Measurements from ENCODE around the gene VSTM5. TPM values are rescaled to one million over a fixed set of nuclear protein-coding genes. Genes with fewer than 3 reads are reported as not detected.
A peak's percentile ranks its signal among the peaks of the same experiment; 100 is the strongest.

VSTM5 gene
- total and polyA plus RNA-seq, 7 donors, result 0.01 to 0.26 (median 0.01) TPM; not detected in 4

GRCh38 chr11:93796441-93797231, 53.8 kb downstream of the VSTM5 start:
- H3K4me1 ChIP-seq, result no peaks in the 10 kb centered on the region
- H3K4me3 ChIP-seq, result no peak overlapping the region
- TF ChIP-seq, protein P1, sequence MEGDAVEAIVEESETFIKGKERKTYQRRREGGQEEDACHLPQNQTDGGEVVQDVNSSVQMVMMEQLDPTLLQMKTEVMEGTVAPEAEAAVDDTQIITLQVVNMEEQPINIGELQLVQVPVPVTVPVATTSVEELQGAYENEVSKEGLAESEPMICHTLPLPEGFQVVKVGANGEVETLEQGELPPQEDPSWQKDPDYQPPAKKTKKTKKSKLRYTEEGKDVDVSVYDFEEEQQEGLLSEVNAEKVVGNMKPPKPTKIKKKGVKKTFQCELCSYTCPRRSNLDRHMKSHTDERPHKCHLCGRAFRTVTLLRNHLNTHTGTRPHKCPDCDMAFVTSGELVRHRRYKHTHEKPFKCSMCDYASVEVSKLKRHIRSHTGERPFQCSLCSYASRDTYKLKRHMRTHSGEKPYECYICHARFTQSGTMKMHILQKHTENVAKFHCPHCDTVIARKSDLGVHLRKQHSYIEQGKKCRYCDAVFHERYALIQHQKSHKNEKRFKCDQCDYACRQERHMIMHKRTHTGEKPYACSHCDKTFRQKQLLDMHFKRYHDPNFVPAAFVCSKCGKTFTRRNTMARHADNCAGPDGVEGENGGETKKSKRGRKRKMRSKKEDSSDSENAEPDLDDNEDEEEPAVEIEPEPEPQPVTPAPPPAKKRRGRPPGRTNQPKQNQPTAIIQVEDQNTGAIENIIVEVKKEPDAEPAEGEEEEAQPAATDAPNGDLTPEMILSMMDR (IDR thresholded peaks at IDR 0.05), result no peak
- intact Hi-C loops (cut with DNase I), result loop anchor here (5.0 to 10.0 kb wide), 3 partner anchors 39 to 1168 kb away; no protein-coding TSS in a partner anchor
- no peak for DNase-seq
- peaks cover 10 to 100% of the 10 kb centered on the region in 2 donors for H3K36me3 ChIP-seq (ENCODE audit: insufficient read depth in 1 of 2, low read depth in 1 of 2)
- 91 to 96% (median 92%) methylated on average over 6 of the region's 6 CpGs for WGBS, 3 donors
- H3K27ac ChIP-seq, result no peak overlapping the region
- H3K27me3 ChIP-seq (ENCODE audit: insufficient read depth in 3 of 3, low read length in 2 of 3), result no peaks in the 10 kb centered on the region
- H3K9me3 ChIP-seq, result no peaks in the 10 kb centered on the region
- ATAC-seq, result no peak

DNA sequence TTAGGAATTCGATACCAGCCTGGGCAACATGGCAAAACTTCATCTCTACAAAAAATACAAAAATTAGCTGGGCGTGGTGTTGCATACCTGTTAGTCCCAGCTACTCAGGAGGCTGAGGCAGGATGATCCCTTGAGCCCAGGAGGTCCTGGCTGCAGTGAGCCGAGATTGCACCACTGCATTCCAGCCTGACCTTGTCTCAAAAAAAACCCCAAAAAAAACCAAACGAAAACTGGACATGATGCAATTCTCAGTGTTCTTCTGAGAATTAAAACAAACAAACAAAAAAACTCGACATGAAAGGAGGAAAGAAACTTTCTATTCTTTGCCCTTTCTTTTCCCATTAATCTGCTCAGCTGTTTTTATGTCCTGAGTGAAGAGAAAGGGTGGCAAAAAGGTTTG, 58.9 kb downstream of the VSTM5 start:
- Histone ChIP-seq H3K27ac (no peak overlapping the region), H3K4me1 (peaks cover 14% of the 10 kb centered on the region), H3K27me3 (ENCODE audit: insufficient read depth in 3 of 3, low read length in 2 of 3) (no peaks in the 10 kb centered on the region), H3K4me3 (no peak overlapping the region), H3K36me3 (ENCODE audit: insufficient read depth in 1 of 2, low read depth in 1 of 2) (peaks cover 13 to 92% of the 10 kb centered on the region in 2 donors), H3K9me3 (no peaks in the 10 kb centered on the region)
- TF ChIP-seq, protein P1 (IDR thresholded peaks at IDR 0.05), result no peak
- DNase-seq, result no peak
- intact Hi-C loops (cut with DNase I), result loop anchor here in 1 of 2 donors (5.0 to 10.0 kb wide), 3 partner anchors 94 to 1173 kb away; no protein-coding TSS in a partner anchor
- 86 to 92% (median 90%) methylated on average over 5 of the region's 5 CpGs for WGBS, 3 donors
- ATAC-seq, result no peak

DNA sequence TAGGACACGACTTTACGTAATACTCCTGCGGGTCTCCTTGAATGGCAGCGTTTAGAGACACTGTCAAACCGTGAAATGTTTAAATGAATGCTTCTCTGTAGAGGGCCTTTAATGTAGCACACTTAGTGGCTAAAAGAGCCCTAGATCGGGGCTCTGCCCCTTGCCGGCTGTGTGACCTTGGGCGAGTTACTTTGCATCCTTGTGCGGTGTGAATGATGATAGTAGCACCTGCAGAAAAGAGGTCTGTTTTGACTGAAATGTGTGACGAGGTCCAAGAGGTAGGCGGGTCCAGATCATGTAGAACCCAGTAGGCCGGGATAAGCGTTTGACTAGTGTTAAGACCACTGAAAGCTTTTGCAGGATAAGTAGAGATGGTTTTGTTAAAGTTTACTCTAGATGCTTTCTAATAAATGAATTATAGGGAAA, 65.5 kb downstream of the VSTM5 start:
- Histone ChIP-seq H3K36me3 (ENCODE audit: insufficient read depth in 1 of 2, low read depth in 1 of 2) (peaks cover 0 to 26% of the 10 kb centered on the region in 2 donors), H3K4me1 (peaks cover 33% of the 10 kb centered on the region), H3K27ac (peak overlapping the region; percentile 88), H3K4me3 (peak overlapping the region; percentile 94), H3K9me3 (no peaks in the 10 kb centered on the region), H3K27me3 (ENCODE audit: insufficient read depth in 3 of 3, low read length in 2 of 3) (no peaks in the 10 kb centered on the region)
- intact Hi-C loops (cut with DNase I), result loop anchor here (2.0 to 5.0 kb wide), 2 partner anchors 43 to 44 kb away; partner anchors contain the start of genes C11orf54 (in 2 of the 2) and TAF1D (in 2 of the 2)
- WGBS, 3 donors, result 1% methylated on average over 13 of the region's 13 CpGs
- ATAC-seq (peak in 2 of 4 donors; percentile 1 to 7), DNase-seq (no peak)
- TF ChIP-seq, protein P1 (IDR thresholded peaks at IDR 0.05), result no peak

DNA sequence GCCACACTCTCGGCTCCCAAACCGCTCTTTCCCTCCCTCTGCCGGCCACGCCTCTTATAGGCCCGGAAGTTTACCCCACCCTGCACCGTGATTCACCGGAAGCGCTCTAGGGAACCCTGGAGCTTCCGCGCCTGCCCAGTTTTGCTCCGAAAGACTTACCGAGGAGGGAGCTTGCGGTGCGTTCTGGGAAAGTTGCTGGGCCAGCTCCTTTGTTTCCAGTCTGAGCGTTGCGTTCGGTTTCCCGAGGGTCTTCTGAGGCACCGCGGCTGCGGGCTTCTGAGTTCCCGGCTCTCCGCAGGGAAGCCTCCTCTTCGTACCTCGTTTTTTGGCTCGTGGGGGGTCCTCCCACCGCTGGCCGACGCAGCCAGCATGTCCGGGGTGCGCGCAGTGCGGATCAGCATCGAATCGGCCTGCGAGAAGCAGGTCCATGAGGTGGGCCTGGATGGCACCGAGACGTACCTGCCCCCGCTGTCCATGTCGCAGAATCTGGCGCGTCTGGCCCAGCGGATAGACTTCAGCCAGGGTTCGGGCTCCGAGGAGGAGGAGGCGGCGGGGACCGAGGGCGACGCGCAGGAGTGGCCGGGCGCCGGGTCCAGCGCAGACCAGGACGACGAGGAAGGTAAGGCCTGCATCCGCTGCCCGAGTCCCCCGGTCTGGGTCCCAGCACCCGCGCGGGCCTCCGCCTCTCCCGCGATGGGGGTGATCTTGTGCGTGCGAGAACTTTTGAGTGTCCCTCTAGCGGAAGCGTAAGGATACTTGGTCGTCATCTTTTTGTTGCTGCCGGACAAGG, 66.1 kb downstream of the VSTM5 start, which contains the start of gene MED17:
MED17 (plus strand) TSS at position 138 of the 790 bp plus-strand sequence; CDS start at position 370, 232 bp downstream.
- Histone ChIP-seq H3K4me3 (peak within 1 kb of the TSS; percentile 94), H3K27me3 (ENCODE audit: insufficient read depth in 3 of 3, low read length in 2 of 3) (no peaks in the 10 kb centered on the region), H3K9me3 (no peaks in the 10 kb centered on the region), H3K4me1 (peaks cover 33% of the 10 kb centered on the region), H3K27ac (peak within 1 kb of the TSS; percentile 88), H3K36me3 (ENCODE audit: insufficient read depth in 1 of 2, low read depth in 1 of 2) (peaks cover 0 to 21% of the 10 kb centered on the region in 2 donors)
- WGBS, 3 donors, result 0% methylated on average over 64 to 72 of the region's 72 CpGs
- DNase-seq (peak; percentile 91 to 95), ATAC-seq (peak; percentile 99 to 100 (median 100))
- TF ChIP-seq, protein P1 (IDR thresholded peaks at IDR 0.05), result peak; percentile 41
- intact Hi-C loops (cut with DNase I), result loop anchor here (2.0 to 5.0 kb wide), 2 partner anchors 42 to 44 kb away; partner anchors contain the start of genes C11orf54 (in 2 of the 2) and TAF1D (in 2 of the 2)
